MM.1S (cell line): ENCODE data around the gene TRIM38.

ENCODE experiments used
- EZH2 ChIP-seq: fragments of 300-600 bp; sonication (generic); optimal IDR thresholded peaks from 2 replicates; pipeline ENCODE3; 2017; ENCODE audit warnings: low read depth, mild to moderate bottlenecking, antibody characterized with exemption, low read length, mixed read lengths
- EZH2phosphoT487 ChIP-seq: fragments of 300-600 bp; sonication (generic); IDR thresholded peaks from 2 replicates; pipeline ENCODE4 v1.6.1; 2018; ENCODE audit warnings: antibody characterized with exemption, low read length
- TF ChIP-seq, protein P1 (sequence below): fragments of 300-600 bp; sonication (generic); IDR thresholded peaks from 2 replicates; pipeline ENCODE4 v1.5.1; 2016; ENCODE audit warnings: antibody characterized with exemption, low read length, mixed read lengths

DNA sequence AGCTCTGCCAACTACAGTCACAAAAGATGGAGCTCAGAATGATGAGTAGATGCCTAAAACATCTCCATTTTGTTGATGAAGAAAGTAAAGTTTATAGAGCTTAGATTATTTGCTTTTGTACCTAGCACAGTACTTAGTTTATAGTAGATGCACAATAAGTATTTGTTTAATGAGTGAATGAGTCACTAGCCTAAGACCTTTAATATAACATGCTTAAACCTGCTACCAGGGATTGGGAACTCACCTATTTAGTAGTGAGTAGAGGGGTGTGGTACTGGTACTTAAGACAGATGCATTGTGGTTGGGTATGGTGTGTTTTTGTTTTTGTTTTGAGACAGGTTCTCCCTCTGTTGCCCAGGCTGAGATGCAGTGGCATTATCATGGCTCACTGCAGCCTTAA lies 35.8 kb downstream of the TRIM38 start:
- TF ChIP-seq, protein P1, sequence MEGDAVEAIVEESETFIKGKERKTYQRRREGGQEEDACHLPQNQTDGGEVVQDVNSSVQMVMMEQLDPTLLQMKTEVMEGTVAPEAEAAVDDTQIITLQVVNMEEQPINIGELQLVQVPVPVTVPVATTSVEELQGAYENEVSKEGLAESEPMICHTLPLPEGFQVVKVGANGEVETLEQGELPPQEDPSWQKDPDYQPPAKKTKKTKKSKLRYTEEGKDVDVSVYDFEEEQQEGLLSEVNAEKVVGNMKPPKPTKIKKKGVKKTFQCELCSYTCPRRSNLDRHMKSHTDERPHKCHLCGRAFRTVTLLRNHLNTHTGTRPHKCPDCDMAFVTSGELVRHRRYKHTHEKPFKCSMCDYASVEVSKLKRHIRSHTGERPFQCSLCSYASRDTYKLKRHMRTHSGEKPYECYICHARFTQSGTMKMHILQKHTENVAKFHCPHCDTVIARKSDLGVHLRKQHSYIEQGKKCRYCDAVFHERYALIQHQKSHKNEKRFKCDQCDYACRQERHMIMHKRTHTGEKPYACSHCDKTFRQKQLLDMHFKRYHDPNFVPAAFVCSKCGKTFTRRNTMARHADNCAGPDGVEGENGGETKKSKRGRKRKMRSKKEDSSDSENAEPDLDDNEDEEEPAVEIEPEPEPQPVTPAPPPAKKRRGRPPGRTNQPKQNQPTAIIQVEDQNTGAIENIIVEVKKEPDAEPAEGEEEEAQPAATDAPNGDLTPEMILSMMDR, result no peak
- TF ChIP-seq EZH2phosphoT487 (no peak), EZH2 (no peak)
